HG02884 (cell line): ENCODE results near the gene HDAC7.

Source experiments
- ATAC-seq: cut with Tn5 transposase; IDR thresholded peaks from one replicate; pipeline ENCODE4 v1.9.1; 2021; ENCODE audit warnings: mild to moderate bottlenecking, moderate library complexity; ENCODE audit not compliant: unreplicated experiment

The HDAC7 gene

DNA sequence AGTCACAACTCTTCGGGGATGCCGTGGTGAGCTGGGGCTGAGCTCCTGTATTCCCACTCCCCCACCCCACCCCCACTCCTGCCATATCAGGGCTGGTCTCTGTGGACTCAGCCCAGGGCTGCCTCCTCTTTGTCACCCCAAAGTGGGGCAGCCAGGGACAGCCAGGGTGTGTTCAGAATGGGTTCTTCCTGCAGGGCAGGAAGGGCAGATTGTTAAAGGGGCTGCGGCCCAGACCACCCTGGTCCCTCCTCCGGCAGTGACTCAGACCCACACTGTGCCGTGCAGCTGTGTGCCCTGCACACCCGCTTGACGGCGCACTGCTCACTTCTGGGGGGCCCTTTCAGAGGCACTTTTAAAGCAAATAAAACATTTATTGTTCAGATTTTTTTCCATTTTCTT, 37.3 kb downstream of the HDAC7 start:
- no peak for ATAC-seq

DNA sequence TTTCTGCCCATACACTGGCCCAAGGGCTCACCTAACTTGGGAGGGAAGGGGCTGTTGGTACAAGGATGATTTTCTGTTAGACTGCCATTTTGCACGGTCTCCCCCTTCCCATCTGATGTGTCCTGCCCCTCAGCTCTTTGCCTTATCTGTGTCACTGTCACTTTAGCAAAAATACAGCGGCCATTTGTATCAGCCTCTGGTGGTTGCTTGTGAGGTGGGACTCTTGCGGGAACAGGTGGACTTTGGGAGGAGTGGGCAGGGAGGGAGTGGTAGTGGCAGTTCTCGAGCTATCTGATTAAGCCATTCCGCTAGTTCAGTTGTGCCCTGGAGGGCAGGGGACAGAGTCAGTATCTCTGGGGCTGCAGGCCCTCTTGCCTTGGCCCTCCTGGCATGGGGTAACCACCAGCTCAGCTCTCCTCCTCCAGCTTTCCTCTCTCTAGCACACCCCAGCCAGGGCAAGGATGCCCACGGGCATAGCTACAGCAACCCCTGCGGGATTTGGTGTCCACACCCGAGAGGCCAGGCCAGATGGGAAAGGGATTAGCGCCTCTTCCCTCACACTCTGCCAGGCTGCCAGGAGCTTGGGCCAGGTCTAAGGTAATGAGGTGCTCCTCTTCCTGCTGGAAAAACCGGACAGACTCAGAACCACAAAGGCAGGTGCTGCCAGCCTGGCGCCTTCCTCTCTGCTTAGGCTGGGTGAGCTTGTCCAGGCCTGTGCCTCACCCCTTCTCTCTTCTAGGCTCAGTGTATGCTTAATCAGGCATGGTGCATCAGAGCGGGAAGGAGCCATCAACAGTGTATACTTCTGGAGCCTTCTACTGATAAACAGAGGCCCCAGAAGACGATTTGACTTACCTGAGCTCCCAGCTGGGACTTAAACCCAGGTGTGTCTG, 38.0 kb downstream of the HDAC7 start:
- no peak for ATAC-seq

DNA sequence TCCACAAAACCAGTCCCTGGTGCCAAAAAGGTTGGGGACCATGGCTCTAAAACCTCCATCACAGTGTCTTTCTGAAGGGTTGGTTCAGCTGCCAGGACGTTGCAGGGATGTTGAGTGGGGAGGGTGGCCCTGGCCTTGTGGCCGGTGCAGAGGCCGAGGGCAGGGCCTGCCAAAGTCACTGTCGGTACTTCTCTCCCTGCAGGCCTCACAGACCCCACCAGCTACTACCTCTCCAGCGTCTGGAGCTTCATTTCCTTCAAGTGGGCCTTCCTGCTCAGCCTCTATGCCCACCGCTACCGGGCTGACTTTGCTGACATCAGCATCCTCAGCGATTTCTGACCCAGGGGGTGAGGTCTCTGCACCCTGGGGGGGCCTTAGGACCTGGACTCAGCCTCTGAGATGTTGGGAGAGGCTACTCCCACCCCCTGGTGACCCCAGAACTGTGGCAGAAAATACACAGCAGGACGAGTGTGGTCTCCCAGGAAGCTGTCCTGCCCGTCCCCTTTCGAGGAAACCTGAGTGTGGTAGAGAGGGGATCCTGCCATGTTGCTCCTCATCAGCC, 39.7 kb downstream of the HDAC7 start:
- no peak for ATAC-seq

DNA sequence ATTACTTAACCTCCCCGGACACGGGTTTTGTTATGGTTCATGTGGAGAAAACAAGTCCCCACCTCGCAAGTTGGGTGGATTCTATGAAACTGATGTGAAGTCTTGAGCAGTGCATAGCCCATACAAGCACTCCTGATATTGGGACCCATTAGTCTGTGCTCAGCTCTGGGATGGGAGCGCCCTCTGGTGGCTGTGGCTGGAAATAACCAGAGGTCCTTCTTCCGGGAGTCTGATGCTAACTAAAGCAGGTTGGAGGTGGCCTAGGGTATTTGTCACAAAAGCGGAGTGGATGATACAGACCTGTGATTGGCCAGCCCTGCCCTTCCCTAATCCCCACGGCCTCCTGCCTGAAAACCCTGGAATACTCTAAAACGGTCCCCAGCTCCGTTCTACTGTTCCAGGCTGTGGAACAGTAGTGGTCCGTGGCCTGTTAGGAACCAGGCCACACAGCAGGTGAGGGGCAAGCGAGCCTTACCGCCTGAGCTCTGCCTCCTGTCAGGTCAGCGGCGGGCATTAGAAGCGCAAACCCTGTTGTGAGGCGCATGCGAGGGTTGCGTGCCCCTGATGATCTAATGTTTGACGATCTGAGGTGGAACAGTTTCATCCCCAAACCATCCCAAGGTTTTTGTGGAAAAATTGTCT, 40.3 kb downstream of the HDAC7 start:
- ATAC-seq: peak; percentile 75

DNA sequence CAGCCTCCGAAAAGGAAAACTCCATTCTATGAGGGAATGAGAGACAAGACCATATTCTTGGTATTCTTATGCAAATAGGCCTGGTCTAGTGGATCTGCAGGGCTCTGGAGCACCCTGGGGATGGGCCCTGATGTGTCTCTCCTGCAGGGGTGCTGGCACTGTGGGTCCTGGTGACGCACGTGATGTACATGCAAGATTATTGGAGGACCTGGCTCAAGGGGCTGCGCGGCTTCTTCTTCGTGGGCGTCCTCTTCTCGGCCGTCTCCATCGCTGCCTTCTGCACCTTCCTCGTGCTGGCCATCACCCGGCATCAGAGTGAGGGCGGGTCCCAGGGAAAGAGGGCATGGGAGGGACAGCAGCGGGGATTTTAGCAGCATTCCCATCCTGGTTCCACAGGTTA, 40.8 kb downstream of the HDAC7 start:
- ATAC-seq: no peak

DNA sequence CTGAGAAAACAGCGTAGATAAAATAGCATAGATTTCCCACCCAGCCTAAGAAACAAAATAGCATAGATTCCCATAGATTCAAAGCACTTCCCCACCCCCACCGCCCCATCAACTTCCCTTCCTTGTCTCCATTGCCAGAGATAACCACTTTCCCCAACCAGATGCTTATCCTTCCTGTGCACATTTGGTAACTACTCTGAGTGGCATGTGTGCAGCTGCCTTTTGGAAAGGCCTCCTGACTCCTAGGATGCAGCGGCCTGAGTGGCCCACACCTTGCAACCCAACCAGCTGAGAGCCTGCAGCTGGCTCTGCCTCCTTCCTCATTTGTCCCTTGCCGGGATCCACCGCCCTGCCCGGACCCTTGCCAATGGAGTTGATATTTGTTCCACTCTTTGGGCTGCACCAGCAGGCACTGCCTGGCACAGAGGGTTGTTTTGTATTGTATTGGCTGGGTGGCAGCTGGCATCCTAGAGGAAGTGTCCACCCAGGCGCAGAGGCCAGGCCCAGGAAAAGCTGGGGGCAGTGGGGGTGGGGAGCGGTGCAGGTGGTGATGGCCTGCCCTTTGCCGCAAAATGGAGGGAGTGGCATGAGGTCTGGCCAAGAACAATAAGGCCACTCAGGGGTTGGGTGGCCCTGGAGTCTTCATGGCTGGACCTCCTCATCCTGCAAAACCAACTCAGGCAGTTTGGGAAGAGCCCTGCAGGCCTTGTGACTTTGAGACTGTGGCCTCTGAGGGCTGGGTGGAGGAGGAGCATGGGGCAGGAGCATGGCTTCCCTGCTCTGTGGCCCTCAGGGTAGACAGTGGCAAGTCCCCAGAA, 41.8 kb downstream of the HDAC7 start:
- ATAC-seq: no peak

DNA sequence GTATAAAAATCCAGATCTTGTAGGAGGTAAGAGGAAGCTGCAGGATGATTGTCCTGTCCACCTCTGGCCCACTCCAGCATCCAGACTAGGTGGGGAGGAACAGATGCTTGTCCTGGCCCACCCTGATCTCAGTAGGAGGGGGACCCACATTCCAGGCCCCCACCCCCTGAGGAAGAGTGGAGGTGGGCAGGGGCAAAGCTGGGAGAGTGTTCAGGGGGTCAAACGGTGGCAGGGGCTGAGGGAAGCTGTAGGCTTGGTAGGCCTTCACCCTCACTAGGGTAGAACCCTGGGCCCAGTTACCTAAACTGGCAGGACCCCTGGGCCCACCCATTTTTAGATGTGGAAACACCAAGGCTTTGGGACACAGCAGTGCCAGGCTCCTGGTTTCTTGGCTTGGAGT, 42.6 kb downstream of the HDAC7 start:
- ATAC-seq: no peak

DNA sequence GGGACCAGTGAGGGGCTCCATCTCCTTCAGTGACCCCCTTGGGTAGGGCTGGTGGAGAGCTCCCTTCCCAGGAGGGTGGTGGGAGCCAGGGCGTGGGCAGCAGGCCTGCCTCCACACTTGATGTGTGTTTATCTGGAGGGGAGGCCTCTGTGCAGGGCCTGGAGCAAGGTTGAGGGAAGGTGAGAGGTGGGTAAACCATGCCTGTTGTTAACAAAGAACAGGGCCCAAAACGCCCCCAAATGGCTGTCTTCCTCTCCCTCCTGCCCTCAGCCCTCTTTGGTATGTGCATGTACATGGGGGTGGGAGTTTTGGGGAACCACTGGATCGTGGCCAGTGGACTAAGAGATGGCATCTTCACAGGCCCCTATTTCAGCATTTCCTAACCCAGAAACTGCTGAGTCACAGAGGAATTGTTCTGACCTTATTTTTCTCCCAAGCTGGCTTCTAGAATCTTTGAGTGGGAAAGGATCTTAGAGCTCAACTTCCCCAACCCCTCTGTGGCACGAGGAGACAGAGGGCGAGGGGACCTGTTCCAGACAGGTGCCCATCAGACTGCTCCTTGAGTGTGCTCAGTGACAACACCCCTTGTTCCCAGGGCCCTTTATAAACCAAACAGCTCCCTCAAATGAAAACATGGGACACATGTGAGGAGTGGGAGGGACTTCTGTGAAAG, 43.1 kb downstream of the HDAC7 start:
- ATAC-seq: no peak

DNA sequence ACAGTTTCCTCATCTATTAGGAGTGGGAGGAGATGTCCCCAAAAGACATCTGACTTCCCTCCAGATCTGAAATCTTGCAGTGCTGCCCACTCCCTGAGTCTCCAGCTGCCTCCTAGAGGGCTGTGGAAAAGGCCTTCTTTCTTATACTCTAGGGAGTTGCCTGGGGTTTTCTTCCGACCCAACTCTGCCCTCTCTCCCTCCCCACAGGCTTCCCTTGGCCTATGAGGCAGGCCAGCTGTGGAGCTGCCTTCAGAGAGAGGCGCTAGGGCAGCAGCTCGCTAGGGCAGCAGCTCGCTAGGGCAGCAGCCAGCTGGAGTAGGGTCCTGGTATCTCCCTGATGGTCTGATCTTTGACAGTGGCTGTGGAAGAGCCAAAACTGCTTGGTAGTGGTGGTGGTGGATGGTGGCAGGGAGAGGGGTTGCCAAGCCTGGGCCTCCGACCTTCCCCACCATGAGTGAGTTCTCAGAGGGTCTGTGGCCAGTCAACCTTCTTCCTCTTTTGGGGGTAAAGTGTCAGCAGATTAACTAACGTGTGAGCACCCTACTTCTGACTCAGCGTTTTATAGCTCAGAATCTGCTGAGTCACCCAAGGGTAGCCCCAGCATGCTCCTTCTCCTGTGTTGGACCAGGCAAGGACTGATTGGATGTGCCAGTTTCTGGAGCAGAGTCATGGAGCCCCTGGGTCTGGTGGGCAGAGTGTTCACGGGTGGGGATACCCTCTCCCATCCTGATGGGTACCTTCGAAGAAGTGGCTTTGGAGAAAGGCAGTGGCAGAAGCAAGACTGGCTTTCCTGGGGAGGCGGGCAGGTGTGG, 44.4 kb downstream of the HDAC7 start:
- no peak for ATAC-seq

DNA sequence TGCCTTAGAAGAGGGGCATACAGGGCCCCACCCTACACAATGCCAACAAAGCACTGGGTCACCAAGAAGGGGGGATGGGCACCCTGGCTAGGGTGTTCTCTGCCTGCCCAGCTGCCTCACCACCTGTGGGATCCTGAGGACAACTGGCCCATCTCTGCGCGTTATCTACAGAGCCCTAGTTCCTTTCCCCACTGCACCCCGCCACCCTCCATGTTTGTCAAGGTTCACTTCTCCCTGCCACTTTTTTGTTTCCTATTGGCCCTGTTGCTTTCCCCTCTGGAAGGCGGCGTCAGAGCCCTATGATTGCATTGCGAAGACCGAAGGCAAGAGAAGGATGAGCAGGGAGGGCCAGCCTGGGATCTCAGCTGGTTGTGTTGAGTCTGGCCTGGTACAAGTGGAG, 45.0 kb downstream of the HDAC7 start:
- no peak for ATAC-seq

DNA sequence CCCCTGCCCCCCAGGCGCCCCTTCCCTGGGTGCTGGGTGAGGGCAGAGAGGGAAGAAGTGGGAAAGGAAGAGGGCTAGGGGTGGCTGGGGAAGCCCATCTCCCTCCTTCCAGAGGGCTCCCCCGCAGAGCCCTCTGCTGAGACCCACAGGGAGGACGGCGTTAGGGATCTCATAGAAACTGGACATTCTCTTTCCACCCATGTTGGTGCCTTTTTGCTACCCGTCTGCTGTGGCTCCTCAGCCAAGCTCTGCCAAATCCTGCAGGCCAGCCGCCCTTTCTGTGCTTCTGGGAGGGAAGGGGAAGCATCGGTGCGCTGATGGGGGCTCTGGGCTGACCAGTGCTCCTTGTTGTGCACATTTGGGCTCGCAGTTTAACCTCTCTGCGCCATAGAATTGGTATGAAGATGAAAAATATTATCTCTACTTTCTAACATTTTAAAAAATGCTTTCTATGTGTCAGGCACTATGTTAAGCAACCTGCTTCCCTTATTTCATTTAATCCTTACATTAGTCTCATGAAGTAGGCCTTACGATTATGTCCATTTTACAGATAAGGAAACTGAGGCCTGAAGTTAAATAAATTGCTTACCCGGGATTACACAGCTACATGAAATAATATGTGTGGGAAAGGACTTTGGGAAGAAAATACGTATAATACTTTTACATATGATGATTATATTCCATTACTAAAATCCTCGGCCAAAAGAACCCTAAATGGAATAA, 45.7 kb downstream of the HDAC7 start:
- ATAC-seq: no peak

DNA sequence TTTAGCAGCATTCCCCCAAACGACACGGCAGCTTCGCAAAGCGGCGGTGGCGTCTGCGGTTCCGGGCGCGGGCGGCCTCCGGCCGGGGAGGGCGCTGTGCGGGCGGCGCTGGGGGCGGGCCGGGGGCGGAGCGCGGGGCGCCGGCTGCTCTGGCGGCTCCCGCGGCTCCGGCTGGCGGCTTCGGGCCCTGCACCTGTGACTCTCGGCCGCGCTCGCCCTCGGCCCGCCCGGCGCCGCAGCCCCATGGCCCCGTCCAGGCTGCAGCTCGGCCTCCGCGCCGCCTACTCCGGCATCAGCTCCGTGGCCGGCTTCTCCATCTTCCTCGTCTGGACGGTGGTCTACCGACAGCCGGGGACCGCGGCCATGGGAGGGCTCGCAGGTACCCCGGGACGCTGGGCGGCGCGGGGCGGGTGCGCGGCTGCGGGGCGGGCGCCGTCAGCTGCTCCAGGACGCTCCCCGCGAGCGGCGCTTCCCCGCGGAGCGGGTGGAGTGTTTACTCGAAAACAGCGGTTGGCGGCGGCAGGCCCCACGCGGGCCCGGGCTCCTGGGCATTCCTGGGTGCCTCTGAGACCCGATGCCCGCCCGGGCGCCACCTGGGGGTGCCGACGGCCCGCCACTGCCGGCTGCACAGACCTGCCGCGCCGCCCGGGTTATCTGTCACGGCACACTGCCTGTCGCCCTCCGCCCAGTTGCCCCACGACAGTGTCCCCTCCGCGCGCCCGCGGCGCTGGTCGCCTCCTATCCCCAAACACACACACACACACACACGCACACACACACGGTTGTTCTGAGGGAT, 46.4 kb downstream of the HDAC7 start, which contains the start of gene SLC48A1:
TSS of gene SLC48A1 (plus strand) at position 177 of the 796 bp plus-strand sequence. CDS start at position 244, 67 bp downstream.
- ATAC-seq: peak; percentile 70

DNA sequence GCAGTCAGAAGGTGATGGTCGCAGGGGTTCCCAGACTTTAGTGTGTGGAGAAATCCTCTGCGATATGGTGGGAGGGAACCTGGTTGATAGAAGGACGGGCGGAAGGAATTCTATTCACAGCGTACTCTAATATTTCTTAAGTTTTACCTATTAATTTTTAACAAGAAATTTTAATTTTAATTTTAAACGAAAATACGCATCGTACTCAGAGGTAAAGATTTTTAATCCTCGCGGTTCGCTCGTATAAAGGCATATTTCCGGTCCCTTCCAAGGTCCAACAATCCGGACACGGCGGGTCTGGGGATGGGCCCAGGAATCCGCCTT, 47.0 kb downstream of the HDAC7 start:
- ATAC-seq: no peak

DNA sequence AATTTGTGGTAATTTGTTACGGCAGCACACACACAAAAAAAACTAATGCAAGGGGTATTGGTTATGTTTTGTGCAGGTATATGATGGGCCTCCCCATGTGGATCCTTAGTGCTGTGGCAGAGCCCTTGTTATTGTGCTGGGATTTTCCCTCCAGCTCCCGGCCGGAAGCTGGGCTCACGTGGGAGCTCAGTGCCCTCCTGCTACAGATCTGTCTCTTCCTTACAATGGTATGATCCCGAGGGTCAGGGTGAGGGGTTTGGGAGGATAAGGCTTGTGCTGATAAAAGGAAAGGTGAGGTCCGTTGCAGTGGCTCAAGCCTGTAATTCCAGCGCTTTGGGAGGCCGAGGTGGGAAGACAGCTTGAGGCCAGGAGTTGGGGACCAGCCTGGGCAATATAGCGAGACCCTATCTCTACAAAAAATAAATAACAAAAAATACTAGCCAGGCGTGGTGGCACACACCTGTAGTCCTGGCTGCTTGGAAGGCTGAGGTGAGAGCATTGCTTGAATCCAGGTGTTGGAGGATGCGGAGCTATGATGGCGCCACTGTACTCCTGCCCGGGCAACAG, 47.5 kb downstream of the HDAC7 start:
- no peak for ATAC-seq

DNA sequence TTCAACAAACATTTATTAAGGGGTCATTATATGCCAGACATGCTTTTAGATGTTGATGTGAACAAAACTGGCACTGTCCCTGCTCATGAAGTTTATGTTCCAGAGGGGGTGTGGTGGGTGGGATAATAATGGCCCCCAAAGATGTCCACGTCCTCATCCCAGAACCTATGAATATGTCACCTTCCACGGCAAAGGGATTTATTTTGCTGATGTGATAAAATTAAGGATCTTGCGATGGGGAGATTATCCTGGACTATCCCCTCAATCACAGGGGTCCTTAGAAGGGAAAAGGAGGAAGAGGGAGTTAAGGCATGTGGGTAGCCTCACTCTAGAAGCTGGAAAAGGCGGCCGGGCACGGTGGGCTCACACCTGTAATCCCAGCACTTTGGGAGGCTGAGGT, 48.4 kb downstream of the HDAC7 start:
- ATAC-seq: no peak

DNA sequence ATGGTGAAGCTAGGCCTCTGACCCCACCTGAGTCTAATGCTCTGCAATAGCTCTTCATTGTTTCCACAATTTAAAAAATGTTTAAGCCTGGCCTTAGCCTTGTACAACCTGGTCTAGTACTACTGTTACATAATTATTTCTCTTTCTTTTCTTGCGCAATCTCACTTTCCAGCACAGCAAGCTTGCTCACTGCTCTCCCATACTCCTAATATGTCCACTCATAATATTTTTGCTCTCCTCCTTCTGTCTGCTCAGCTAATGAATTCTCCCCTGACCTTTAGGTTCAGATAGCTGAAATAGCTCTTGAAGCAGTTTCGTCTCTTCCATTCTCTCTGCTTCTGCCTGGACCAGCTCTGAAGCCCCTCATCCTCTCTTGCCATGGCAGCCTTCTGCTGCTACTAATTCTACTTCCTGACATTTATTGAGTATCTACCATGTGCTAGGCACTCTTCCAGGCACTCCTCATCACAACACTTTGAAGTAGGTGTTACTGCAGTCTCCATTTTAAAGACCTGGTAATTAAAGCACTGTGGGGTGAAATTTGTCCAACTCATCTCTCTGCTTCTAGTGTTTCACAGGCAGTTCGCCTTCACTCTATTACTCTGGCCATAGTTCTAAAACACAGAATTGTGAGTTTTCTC, 49.5 kb downstream of the HDAC7 start:
- ATAC-seq: no peak

DNA sequence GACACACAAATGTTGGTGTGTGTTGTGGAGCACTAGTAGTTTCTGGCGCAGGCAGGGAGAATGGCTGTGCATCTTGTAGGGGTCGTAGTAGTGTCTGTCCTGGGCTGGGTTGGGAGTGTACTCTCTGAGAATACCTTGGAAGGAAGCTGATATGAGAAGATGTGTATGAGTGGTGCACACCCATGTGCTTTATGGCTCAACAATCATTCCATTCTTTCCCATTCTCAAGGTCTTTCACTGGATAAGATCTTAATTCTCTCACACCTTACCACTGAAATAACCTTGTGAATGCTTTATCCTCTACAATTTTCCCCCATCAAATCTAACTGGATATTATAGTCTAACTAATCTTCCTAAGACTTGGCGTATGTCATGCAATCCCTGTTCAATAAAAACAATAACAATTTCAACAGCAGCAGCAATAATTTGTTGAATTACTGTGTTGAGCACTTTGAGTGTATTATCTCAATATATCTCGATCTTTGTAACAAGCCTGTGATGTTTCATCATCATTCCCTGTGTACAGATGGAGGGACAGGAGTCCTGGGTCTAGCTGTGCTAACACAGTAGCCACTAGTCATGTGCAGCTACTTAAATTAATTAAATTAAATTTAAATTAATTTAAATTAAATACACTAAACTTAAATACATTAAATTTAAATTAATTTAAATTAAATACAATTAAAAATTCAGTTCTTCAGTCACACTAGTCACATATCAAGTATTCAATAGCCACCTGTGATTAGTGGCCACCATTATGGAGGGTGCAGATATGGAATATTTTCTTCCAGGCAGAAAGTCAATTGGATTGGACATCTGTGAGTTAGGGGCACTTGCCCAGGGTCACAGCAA, 50.2 kb downstream of the HDAC7 start:
- ATAC-seq: no peak
